Tongue (tissue), 1 donor: ENCODE data around the gene SUPV3L1. TPM values are rescaled to one million over a fixed set of nuclear protein-coding genes. Genes with fewer than 3 reads are reported as not detected.

ENCODE experiments used
- total RNA-seq: library from RNA; depleted of rRNA; stranded (reverse); fragments of >200 nt; gene quantifications from one replicate; pipeline ENCODE4 v1.2.3, GENCODE V29; 2014

Gene SUPV3L1
- total RNA-seq, 1 donor from 2014 or later, result 20.7 TPM

Other genes starting within 250 kb of the SUPV3L1 start
- 47.5 TPM for gene DDX21, start 224.1 kb upstream of the SUPV3L1 start, total RNA-seq
- gene KIFBP, start 191.4 kb upstream of the SUPV3L1 start, total RNA-seq, result 33.0 TPM
- 49.6 TPM for gene SRGN, start 92.1 kb upstream of the SUPV3L1 start, total RNA-seq
- gene VPS26A, start 56.1 kb upstream of the SUPV3L1 start, total RNA-seq, result 51.5 TPM
- gene HKDC1, start 40.1 kb downstream of the SUPV3L1 start, total RNA-seq, result 0.51 TPM
- 82.1 TPM for gene HK1, start 98.3 kb downstream of the SUPV3L1 start, total RNA-seq
- gene TACR2, start 236.7 kb downstream of the SUPV3L1 start, total RNA-seq, result not detected